Measurements from ENCODE around the gene HSF2BP.

Gene HSF2BP

GRCh38 chr21:43648171-43648570 lies 11.1 kb downstream of the HSF2BP start:
- DNase-seq, result no peak

GRCh38 chr21:43646550-43647260 lies 12.6 kb downstream of the HSF2BP start:
- no peak for DNase-seq

GRCh38 chr21:43645976-43646375 lies 13.3 kb downstream of the HSF2BP start:
- no peak for DNase-seq

- DNase-seq, result no peak
These were observed 14.0 kb downstream of the HSF2BP start for GRCh38 chr21:43645136-43645891.

GRCh38 chr21:43644609-43645008 lies 14.7 kb downstream of the HSF2BP start:
- DNase-seq, result no peak

GRCh38 chr21:43644071-43644470 lies 15.2 kb downstream of the HSF2BP start:
- no peak for DNase-seq

- DNase-seq, result no peak
These were observed 16.1 kb downstream of the HSF2BP start for GRCh38 chr21:43643193-43643592.

GRCh38 chr21:43640400-43640799 lies 18.9 kb downstream of the HSF2BP start:
- DNase-seq, result no peak

- DNase-seq, result no peak
These were observed 19.6 kb downstream of the HSF2BP start for GRCh38 chr21:43639470-43640353.

- DNase-seq, result no peak
These were observed 21.6 kb downstream of the HSF2BP start for GRCh38 chr21:43637530-43638158.

- no peak for DNase-seq
These were observed 23.9 kb downstream of the HSF2BP start for GRCh38 chr21:43635436-43635835.

GRCh38 chr21:43634618-43635017 lies 24.7 kb downstream of the HSF2BP start:
- DNase-seq, result no peak

GRCh38 chr21:43632373-43632905 lies 26.8 kb downstream of the HSF2BP start:
- no peak for DNase-seq

- DNase-seq, result no peak
These were observed 27.7 kb downstream of the HSF2BP start for GRCh38 chr21:43631411-43632107.

- DNase-seq, result no peak
These were observed 31.8 kb downstream of the HSF2BP start for GRCh38 chr21:43627527-43627926.

GRCh38 chr21:43626390-43626789 lies 32.9 kb downstream of the HSF2BP start:
- no peak for DNase-seq

- no peak for DNase-seq
These were observed 34.9 kb downstream of the HSF2BP start for GRCh38 chr21:43624339-43624738.

GRCh38 chr21:43623588-43623987 lies 35.7 kb downstream of the HSF2BP start:
- no peak for DNase-seq

GRCh38 chr21:43622796-43623195 lies 36.5 kb downstream of the HSF2BP start:
- DNase-seq, result no peak

- no peak for DNase-seq
These were observed 39.4 kb downstream of the HSF2BP start for GRCh38 chr21:43619856-43620255.

- no peak for DNase-seq
These were observed 39.9 kb downstream of the HSF2BP start for GRCh38 chr21:43619344-43619743.

- no peak for DNase-seq
These were observed 40.3 kb downstream of the HSF2BP start for GRCh38 chr21:43618940-43619339.
